GM12891 (cell line): ENCODE results near the gene GCFC2.

Experiments
- POLR2A ChIP-seq: IDR thresholded peaks from 2 replicates; pipeline ENCODE4 v1.6.1; 2011; ENCODE audit warnings: low read depth, low read length, control low read depth
- POLR2AphosphoS5 ChIP-seq: IDR thresholded peaks from 2 replicates; pipeline ENCODE4 v1.6.1; 2011; ENCODE audit warnings: low read depth, low read length, control low read depth
- POU2F2 ChIP-seq: IDR thresholded peaks from 2 replicates; pipeline ENCODE4 v1.6.1; 2011; ENCODE audit warnings: low read depth, mild to moderate bottlenecking, control low read depth, low read length, moderate library complexity
- SPI1 ChIP-seq: IDR thresholded peaks from 2 replicates; pipeline ENCODE4 v1.6.1; 2011; ENCODE audit warnings: low read depth, low read length, control low read depth
- TAF1 ChIP-seq: IDR thresholded peaks from 2 replicates; pipeline ENCODE4 v1.6.1; 2011; ENCODE audit warnings: low read depth, low read length, control low read depth

- TF ChIP-seq TAF1 (no peak), SPI1 (no peak), POLR2A (no peak), POLR2AphosphoS5 (no peak), POU2F2 (no peak)
Measured at GRCh38 chr2:75666911-75667310, 43.8 kb downstream of the GCFC2 start.
